ENCODE results near the gene PRPF40B.
A peak's percentile ranks its signal among the peaks of the same experiment; 100 is the strongest.

The PRPF40B gene

GRCh38 chr12:49636979-49637755 is 13.8 kb downstream of the PRPF40B start:
- DNase-seq, result peak; percentile 45

DNA sequence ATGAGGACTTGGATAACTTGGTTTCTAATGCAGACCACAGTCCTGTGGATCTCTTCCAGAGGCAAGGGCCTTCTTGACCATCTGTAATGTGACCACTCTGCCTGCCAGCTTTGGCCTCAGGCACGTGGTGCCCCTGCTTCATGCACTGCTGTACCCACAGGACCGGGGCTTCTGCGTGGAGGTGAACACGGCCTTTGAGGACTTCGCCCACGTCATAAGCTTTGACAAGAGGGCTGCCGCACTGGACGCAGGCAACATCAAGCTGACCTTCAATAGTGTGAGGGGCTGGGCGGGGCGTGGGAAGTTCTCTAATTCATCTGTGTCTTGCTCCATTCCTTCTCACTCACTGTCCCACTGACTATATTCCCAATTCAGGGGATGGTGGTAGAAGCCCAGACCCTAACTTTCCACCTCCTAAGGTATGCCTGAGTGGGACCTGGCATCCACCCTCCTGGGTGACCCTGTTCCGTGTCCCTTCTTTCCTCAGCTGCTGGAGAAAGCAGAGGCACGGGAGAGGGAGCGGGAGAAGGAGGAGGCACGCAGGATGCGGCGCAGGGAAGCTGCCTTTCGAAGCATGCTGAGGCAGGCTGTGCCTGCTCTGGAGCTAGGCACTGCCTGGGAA is 18.5 kb downstream of the PRPF40B start:
- no peak for DNase-seq

DNA sequence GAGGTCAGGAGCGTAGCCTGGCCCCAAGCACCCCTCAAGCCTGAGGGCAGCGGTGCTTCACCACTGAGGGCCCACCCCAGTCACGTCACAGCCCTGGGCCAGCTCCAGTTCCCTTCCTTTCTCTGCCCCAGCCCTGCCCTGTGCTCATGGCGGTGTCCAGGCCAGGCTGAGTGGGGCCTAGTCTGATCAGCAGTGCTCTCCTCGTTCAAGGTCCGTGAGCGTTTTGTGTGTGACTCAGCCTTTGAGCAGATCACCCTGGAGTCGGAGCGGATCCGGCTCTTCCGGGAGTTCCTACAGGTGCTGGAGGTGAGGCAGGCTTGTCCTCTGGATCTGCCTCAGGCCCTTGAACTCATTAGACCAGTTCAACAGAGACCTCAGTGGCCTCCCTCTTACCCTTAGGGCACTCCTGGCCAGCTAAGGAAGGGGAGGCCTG is 19.0 kb downstream of the PRPF40B start:
- no peak for DNase-seq

DNA sequence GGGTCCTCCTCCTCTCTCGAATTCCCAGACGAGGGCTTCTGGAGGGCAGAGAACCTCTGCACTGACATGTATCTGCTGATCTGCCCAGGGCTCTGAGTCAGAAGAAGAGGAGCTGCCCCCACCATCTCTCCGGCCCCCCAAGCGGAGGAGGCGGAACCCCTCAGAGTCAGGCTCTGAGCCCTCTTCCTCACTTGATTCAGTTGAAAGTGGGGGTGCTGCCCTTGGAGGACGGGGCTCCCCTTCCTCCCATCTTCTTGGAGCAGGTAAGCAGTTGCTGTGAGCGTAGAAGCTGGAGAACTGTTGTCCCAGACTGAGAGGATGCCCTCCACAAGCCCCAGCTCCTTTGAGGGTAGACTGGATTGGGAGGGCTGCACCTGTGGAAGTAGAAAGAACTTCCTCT is 19.8 kb downstream of the PRPF40B start:
- no peak for DNase-seq

GRCh38 chr12:49643961-49644619 is 20.7 kb downstream of the PRPF40B start:
- no peak for DNase-seq

GRCh38 chr12:49644620-49644994 is 21.2 kb downstream of the PRPF40B start:
- peak; percentile 85 for DNase-seq

GRCh38 chr12:49645146-49646039 is 22.0 kb downstream of the PRPF40B start:
- DNase-seq, result no peak

GRCh38 chr12:49646331-49646830 is 23.0 kb downstream of the PRPF40B start:
- no peak for DNase-seq

GRCh38 chr12:49646871-49647654 is 23.7 kb downstream of the PRPF40B start:
- DNase-seq, result no peak

DNA sequence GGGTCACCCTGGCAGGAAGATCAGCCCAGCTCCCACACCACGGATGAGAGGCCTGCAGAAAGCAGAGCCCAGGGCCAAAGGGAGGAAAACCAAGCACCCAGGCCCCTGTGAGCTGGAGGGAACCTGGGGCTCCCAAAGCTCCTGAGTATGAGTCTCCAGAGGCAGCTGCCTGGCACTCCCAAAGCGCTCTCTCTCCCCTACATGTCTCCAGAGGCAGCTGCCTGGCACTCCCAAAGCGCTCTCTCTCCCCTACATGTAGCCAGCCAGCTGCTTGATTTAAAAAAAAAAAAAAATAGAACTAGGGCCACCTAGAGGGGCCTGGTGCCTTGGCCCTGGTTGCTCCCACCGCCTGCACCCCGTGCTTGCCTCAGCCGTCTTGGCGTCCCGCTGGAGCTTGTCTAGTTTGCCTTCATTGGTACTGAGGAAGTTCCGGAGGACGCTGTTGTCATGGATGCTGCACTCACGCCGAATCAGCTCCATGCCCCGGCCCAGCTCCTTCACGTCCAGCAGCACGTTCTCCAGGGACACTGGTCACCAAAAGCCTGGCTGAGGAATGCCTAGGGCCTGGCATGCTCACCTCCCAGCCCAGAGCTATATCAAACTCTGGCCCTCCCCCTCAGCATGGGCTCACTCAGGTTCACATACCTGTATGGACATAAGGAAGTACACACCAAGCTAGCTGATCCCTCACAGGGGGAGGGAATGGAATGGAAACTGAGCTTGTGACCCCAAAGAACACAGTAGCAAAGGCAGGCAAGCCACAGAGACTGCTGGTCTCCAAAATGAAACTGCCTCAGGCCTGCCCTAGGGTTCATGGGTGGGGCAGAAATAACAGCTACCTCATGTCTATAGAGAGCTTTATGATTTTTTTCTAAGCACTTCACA is 24.7 kb downstream of the PRPF40B start:
- no peak for DNase-seq

GRCh38 chr12:49648712-49649003 is 25.3 kb downstream of the PRPF40B start:
- no peak for DNase-seq

GRCh38 chr12:49649445-49649844 is 26.1 kb downstream of the PRPF40B start:
- no peak for DNase-seq

- no peak for DNase-seq
Observed at GRCh38 chr12:49649892-49650291, 26.5 kb downstream of the PRPF40B start.

GRCh38 chr12:49651855-49652254 is 28.5 kb downstream of the PRPF40B start:
- no peak for DNase-seq

- no peak for DNase-seq
Observed at GRCh38 chr12:49652921-49653520, 29.7 kb downstream of the PRPF40B start.

DNA sequence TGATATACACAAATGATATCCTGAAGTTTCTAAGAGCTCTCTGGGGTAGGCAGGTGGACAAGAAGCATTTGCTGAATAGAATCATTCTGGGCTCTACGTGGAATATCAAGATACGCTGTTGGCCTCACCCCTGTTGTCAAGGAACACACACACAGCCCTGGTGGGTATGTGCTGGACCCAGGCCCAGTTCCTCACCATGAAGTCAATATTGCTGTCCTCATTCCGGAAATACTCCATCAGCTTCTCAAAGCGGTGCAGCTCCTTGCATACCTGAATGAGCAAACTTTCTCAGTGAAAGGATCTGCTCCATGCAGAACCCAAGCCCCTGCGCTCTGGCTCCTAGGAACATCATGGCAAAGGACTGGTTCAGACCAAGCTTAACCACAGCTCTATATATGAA is 31.4 kb downstream of the PRPF40B start:
- DNase-seq, result no peak

DNA sequence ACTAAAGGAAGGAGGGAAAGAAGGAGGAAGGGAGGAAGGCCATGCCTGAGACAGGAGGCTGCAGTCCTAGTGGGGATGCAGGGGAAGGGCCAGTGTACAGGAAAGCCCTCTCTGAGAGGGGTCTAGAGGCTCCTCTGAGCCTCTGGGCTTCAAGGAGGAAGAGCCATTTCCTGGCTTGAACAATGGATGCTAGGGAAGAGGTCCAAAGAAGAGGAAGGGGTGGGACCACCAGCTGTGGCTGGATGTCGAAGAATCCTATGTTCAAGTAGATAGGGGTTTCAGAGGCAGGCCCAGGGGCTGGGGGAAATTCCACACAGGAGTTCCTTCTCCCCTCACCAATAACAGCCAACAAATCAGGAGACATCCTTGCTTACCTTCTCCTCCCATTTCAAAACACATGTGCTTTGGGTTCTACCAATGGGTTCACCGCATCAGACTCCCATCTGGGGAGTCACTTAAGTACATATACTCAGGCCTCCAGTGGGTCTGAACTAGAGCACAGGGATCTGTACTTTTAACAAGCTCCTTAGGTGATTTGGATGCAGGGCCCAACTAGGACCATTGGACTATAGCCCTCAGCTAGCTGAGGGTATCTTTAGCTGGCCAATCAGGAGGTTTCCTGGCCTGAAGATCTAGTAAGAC is 32.4 kb downstream of the PRPF40B start:
- no peak for DNase-seq

- DNase-seq, result no peak
Observed at GRCh38 chr12:49658276-49658675, 34.9 kb downstream of the PRPF40B start.

- DNase-seq, result no peak
Observed at GRCh38 chr12:49659753-49660152, 36.4 kb downstream of the PRPF40B start.

- no peak for DNase-seq
Observed at GRCh38 chr12:49661191-49661590, 37.8 kb downstream of the PRPF40B start.
